Retina (tissue), 1 donor: Measurements from ENCODE around the gene CD300C.
"Not testable (repeated sequence)": the region's sequence is repeated elsewhere in the genome, so short reads cannot be mapped to it uniquely, and the experiment has no call there.

Experiments used
- DNase-seq: peaks from one replicate; pipeline ENCODE4 v3.0.0-alpha.2; 2016

CD300C gene

DNA sequence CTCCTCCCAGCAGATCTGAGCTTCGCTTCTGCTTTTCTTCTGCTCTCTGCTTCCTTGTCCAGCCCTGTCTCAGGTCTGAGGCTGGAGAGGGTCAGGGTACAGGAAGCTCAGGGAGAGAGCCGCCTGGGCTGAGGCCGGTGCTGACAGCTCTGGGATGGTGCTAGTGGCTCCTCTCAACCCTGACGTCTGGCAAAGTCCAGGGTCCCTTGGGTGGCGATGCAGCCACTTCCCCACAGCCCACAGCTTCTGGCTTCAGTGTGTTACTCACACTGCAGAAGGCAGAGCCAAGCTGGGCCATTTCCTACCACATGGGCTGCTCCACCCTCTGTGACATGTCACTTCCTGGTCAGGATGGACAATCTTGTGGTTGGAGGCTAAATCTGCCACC is at the start of gene CD300C:
Gene CD300C, minus strand, starts transcription at position 273 of the 388 bp plus-strand sequence. CDS start 333 bp downstream, outside the sequence.
- DNase-seq: no peak

DNA sequence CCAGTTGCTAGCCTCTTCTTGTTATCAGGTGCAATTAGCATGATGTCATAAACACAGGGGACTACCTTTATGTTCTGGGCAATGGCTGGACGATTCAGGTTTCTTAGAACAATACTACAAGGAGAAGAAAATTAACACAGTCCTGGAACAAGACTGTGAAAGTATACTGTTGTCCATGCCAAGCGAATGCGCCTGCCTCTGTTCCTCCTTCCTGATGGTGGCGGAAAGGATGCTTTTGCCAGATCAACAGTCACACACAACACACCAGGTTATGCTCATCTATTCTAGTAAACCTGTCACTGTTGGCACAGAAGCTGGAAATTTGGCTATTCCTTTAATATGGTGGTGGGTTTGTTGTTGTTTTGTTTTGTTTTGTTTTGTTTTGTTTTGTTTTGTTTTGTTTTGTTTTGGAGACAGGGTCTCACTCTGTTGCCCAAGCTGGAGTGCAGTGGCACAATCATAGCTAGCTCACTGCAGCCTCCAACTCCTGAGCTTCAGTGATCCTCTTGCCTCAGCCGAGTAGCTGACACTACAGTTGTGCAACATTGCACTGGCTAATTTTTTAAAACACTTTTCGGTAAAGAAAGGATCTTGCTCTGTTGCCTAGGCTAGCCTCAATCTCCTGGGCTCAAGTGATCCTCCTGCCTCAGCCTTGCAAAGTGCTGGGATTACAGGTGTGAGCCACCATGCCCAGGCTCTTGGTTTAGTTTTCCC is 49.3 kb upstream of the CD300C start:
- DNase-seq: no peak

DNA sequence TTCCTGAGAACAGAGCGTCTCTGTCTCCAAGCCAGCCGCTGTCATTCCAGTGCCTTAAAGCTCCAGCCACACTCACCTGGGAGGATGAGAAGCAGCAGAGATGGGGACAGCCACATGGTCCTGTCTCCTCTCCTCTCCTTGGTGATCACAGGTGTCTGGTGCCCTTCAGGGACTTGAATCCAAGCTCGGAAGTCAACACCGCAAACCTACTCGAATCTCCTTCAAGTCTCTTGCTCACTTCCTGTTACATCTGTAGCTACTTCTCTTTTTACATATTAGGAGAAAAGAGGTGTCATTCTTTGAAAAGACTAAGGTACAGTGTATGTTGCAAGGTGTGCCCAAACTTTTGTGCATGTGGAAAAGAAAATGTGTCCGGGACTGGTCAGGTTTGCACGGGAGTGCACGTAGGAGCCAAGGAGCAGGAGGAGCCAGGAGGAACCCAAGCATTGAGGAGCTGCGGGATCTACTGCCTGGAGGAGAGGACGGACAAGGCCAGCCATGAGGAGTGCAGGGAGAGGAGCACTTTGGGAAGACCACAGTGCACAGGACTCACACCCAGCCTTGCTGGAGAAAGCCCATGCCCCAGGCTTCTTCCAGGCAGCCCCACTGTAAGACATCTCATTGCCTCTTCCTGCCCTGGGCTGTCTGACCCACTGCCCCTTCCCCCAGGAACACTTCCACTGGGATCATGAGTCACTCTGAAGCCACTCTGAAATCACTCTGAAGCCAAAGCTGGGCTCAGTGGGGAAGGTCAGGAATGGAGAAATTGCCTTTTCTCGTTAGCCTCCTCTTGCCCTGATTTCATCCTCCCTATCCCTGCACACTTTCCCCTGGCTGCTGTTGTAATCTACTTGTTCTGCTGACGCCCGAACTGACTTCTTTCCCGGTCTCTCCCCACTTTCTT is 46.4 kb upstream of the CD300C start, which contains the start of gene CD300LD:
Gene CD300LD, minus strand, starts transcription at position 197 of the 904 bp plus-strand sequence. Its CDS starts 81 bp downstream, at position 116.
- DNase-seq: no peak

DNA sequence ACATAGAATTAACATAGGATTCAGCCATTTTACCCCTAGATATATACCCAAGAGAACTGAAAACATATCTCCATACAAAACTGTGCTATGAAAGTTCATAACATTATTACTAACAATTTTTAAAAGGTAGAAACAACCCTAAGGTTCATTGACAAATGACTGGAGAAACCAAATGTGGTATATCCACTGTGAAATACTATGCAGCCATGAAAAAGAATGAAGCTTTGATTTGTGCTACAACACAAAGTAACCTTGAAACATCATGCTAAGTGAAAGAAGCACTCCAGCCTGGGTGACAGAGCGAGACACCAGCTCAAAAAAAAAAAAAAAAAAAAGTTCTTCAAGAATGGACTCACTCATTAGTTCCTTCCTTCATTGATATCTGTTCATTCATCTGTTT is 45.6 kb upstream of the CD300C start:
- no peak for DNase-seq

DNA sequence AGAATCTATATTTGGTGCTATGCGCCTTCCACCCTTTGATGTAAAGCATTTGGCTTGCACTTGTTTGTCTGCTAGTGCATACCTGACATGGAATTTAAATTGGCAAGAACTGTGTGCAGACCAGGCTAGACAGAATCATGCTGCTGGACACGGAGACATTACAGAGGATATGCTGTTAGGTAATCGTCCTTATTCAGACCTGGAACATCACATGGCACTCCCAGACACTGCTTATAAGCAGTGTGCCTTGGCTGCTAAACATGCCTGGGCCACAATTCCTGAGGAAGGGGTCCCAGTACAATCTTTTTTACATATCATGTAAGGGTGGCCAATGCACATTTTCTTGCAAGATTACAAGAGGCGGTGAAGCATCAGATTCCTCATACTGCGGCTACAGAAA is 39.8 kb upstream of the CD300C start:
- DNase-seq: no peak

DNA sequence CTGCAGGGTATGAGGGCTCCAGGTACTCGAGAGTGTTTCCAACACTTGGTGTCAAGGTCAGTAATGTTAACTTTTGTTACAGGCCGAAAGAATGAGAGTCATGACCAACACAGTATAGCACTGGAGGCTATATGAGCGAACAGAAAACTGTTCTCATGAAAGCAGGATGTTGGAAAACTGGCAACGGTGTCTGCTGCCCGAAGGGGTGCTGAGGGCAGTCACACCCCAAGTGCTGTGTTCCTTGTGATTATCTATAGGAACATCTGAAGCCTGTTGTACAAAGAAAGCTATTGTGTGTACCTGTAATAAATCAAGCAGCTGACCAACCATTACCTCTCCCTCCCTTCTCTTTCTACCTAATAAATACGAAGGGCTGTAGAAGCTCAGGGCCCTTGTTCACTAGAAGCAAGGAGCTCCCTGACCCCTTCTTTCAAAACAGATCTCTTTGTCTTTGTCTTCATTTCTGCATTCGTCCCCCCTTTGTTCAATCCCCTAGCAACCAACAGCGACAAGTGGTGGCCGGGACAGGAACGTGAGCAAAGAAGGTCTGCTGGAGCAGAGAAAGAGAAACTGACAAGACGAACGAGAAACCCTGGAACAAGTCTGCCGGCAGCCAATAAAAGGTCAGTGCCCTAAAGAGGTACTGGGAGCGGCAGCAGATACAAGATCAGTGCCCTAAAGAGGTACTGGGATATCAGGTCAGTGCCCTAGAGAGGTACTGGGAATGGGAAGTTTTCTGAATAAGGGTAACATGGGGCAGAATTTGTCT is 38.6 kb upstream of the CD300C start:
- no peak for DNase-seq

DNA sequence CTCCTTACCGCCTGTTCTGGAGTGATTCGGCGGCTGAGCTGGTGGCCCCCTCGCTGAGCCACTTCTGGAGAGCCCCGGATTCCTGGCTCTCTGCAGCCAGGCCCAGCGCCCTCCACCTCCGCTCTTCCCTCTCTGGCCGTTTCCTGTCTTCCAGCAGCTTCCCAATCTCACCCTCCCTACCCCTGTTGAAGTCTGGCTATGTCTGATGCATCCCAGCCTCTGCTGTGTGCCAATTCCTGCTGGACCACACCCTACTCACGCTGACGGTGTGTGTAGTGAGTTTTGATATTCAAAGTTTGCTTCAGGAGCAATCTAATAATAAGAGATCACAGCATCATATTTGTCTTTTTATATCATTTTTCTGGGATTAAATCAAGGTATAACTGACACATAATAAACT is 36.7 kb upstream of the CD300C start:
- no peak for DNase-seq

DNA sequence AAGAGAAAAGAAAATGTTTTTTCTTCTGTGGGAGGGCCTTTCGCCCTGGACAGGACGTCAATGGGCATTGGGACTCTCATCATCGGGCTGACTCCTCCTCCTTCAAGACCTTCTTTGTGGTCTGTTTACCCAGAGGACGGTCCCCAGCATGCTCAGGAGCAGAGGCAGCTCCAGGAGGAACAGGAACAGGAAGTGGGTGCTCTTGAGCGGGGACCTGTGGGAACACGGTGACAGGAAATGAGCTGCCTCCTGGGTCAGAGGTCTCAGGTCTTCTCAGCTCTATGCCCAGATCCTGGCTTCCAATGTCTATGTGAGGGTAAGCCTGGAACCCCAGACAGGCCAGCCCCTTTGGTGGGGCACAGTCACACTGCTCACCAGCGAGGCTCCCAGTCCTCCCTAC is 34.0 kb upstream of the CD300C start:
- DNase-seq: no peak

DNA sequence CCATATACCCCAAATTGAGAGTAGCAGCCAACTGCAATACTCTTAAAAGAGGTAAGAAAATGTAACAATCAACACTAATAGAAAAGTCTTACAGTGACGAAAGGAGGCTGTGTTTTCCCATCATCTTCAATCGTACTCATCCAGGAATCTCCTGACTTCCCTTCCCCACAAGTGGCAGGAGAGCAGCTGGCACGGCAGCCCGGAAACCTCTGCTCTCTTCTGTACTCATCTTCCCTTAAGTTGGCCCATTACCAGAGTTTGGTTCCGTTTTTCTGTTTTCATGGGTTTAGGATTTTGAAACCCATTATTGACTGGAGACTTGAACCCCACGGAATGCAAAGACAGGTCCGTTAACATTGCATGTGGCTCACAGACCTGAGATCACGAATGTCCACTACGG is 33.1 kb upstream of the CD300C start:
- no peak for DNase-seq

DNA sequence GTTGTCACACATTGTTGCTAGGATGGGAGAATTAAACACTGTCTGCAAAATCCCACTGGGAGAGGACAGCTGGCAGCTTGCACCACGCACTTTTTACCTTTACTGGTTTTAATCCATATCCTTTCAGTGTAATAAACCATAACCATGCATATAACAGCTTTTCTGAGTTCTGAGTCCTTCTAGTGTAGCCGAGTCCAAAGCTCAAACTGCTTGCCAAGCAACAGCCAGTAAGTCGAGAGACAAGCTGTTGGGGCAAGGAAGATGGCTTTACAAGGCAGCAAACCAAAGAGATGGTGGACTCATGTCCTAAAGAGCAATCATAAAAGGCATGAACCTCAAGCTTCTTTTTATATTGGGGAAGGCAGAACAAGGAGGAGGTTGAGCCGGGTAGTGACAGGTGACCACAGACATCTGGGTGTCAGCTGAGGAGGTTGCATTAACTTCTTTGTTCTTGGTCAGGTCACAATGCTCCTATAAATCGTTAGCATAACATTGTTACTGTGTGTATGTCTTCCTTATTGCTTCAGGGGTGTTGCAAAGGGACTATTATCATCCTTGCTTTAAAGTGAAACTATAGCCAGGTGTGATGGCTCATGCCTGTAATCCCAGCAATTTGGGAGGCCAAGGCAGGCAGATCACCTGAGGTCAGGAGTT is 28.7 kb upstream of the CD300C start:
- DNase-seq: no peak

DNA sequence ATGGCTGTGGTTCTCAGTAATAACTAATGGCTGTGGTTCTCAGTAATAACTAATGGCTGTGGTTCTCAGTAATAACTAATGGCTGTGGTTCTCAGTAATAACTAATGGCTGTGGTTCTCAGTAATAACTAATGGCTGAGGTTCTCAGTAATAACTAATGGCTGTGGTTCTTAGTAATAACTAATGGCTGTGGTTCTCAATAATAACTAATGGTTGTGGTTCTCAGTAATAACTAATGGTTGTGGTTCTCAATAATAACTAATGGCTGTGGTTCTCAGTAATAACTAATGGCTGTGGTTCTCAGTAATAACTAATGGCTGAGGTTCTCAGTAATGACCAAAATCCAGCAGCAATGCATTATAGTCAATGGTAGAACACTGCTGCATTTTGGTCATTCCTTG is 27.7 kb upstream of the CD300C start:
- DNase-seq: not testable (repeated sequence)

DNA sequence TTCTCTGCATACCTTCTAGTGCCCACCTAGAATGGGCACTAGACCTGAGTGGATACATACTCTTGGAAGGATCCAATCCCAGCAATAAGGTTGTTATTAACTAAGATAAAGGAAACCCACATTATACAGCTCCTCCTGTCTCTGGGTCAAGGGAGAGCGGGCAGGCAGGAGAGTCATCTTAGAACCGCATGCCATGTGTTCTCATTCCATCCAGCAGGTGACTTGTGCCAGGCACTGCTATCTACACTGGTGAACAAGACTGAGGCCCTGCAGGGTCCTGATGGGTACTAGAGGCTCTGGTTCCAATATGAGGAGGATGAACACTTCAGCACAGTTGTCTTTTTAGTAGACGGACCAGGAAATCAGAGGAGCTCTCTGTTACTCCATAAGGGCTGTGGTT is 27.3 kb upstream of the CD300C start:
- DNase-seq: no peak

DNA sequence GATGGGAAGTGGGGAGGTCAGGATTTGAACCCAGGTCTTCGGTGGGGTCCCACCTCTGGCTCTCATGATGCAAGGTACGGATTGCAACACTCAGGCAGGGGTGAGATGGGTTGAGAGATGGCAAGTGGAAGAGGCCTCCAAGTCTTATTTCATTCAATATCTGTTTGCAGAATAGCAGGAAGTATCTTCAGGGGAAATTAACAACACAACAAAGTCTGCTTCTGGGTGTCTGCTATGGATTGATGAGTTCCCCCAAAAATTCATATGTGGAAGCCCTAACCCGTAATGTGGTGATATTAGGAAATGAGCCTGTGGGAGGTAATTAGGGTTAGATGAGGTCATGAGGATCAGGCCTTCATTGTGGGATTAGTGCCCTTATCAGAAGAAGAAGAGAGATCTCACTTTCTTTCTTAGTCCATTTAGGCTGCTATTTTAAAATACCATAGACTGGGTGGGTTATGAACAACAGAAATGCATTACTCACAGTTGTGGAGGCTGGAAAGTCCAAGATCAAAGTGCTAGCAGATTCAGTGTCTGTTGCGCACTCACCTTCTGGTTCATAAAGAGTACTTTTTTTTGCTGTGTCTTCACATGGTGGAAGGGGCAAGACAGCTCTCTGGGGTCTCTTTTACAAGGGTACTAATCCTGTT is 25.8 kb upstream of the CD300C start:
- DNase-seq: no peak

DNA sequence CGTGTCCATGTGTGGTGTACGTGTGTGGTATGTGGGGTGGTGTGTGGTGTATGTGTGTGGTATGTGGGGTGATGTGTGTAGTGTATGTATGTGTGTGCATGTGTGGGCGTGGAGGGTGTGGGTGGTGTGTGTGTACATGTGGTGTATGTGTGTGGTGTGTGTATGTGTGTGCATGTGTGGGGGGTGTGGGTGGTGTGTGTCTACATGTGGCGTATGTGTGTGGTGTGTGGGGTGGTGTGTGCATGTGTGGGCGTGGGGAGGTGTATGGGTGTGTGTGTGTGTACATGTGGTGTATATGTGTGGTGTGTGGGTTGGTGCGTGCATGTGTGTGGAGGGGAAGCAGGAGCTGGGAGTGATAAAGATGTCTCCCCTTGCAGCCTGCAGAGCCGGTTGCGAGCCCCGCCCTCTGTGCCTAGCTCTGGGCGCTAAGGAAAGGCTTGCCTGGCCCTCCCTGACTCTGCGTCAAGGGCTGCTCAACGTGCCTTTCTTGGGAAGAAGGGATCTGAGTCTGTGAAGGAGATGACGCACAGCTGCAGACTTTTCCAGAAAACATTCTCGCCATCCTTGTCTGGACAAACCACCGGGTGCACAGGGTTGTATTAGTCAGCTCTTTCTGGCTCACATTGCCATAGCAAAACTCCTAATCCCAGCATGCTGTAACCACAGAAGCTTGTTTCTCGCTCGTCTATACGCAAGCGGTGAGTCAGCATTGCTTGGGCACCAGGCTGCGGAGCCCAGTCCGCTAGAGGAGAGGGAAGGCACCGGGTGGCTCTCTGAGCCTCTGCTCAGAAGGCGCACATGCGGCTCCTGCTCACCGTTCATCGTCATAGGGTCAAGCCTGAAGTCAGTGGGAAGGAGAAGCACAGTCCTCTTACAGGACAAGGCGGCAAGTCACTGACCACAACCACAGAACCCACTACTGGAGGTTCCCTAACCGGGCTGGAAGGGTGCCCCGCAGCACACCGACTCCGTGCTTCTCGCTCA is 23.4 kb upstream of the CD300C start:
- no peak for DNase-seq

DNA sequence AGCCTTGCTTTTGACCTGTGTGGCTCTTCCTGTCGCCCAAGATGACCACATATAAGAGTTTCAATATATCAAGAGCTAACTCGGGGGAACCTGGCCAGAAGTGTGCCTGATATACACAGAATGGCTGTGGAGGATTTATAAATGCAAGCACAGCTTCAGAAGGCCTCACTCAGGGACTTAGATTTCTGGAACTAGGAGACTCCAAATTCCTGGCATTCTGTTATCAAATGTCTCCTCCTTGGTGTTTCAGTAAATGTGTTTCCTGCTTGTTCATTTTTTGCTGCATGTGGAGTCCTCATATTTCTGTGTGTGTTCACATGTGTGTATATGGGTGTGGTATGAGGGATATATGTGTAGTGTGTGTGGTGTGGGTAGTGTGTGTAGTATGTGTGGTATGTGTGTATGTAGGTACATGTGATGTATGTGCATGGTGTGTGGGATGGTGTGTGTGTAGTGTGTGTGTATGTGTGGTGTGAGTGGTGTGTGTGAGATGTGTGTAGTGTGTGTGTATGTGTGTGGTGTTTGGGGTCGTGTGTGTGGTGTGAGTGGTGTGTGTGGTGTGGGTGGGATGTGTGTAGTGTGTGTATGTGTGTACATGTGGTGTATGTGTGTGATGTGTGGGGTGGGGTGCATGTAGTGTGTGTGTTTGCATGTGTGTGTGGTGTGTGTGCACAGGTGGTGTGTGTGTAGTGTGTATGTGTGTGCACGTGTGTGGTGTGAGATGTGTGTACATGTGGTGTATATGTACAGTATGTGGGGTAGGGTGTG is 22.4 kb upstream of the CD300C start:
- no peak for DNase-seq

DNA sequence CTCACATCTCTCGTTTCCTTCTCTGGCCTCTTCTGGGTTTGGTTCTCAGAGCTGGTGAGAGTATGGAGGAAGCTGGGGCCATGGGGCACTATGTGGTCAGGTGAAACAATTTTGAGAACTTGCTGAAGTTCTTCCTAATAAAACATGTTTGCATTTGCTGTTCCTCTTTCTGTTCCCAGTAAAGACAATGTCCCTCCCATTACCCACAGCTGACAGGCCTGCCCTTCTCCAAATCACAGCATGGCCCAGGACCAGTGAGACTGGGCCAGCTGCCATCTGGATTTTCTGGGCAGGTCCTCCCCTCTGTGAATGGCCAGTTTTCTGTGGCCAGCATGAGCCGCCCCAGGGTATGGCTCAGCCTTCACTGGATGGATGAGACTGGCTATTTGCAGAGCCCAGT is 21.5 kb upstream of the CD300C start, which contains the start of gene CD300H:
Gene CD300H, minus strand, starts transcription at position 113 of the 400 bp plus-strand sequence.
- no peak for DNase-seq

DNA sequence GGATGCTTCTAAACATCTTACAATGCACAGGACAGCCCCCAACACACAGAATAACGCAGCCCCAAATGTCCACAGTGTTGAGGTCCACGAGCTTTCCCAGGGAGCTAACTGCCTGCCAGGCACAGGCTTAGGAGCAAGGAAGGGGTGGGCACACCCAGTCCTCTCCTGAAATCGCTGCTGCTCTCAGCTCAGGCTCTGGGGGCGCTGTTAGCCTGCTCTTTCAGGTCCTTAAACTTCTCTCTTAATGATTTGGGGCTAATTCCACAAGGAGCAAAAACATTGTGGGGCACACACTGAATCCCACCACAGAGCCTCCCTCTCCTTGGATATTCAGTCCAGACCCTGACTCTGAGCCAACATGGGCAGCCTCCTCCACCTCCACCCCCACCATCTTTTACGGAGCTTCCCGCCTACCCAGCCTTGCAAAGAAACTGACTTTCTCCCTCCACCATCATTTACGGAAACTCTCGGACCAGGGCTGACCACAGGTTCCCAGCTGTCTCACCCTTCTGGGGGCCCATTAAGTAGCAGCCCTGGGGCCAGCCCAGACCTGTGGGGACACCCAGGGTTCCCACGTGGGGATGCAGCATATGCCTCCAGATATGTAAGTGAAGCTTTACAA is 20.3 kb upstream of the CD300C start:
- peak; percentile 29 for DNase-seq

DNA sequence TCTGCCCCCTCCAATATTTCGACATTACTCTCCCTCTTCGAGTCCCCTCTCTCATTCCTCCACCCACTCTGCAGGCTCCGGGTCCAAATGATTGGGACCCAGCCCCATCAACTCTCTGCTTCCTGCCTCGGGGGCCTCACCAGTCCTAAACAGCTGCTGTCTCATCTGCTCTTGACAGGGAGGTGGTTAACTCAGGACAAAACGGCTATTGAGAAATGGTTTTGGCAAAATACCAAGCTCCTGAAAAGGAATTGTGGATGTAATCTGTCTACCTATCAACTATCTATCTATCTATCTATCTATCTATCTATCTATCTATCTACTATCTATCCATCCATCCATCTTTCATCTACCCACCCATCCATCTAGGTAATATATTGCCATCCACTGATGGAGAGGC is 19.2 kb upstream of the CD300C start:
- DNase-seq: no peak

DNA sequence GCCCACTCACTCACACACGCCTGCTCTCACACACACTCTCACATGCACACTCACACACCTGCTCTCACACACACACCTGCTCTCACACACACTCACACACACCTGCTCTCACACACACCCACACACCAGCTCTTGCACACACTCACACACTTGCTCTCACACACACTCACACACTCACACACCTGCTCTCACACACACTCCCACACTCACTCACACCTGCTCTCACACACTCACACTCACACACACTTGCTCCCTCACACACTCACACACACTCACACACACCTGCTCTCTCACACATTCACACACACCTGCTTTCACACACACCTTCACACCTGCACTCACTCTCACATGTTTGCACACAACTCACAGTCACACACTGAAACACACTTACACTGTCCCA is 17.4 kb upstream of the CD300C start:
- DNase-seq: no peak

DNA sequence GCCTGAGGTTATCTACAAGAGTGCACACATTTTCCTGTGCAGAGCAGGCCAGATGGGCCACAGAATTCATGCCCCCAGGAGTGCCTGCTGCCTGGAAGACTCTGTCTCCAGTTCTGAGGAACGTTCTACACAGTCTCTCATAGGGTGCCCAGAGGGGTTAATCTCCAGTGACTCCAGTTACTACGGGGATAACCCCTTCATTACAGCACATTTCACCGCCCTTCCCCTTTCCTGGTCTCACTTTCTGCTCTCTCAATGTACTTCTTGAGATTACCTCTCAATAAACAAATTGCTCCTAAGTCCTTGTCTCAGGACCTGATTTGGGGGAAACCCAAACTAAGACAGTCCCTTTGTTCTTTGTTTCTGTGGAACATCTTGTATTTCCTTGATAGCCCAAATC is 15.7 kb upstream of the CD300C start:
- no peak for DNase-seq
